ENCODE data around the gene TTYH3. TPM values are rescaled to one million over a fixed set of nuclear protein-coding genes. Genes with fewer than 3 reads are reported as not detected.

The TTYH3 gene
- total and polyA plus RNA-seq, 8 donors = 82.9 to 153 (median 111) TPM

DNA sequence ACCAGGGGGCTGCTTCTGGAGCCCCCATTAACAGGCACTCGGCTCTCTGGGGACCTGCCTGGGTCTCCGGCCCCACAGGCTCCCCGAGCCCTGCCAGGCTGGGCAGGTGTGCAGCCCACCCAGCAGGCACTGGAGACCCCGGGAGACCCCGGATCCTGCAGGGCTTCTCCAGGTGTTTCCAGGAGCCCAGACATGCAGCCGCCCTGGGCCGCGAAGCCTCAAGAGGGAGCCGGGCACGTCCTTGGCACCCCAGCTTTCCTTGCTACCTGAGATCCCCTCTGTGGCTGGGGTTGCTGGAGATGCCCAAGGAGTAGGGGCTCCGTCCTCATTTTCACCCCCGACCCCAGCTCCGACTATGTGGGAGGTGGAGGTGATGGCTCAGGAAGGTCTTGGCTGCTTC is 48.5 kb downstream of the TTYH3 start:
- intact Hi-C loops (cut with DNase I) = loop anchor here in 1 of 2 donors (10.0 kb wide), 2 partner anchors 115 to 225 kb away; no protein-coding TSS in a partner anchor
- Histone ChIP-seq H3K4me3 (no peak overlapping the region), H3K27me3 (peaks cover 0 to 54% of the 10 kb centered on the region in 2 donors), H3K36me3 (no peaks in the 10 kb centered on the region), H3K27ac (no peak overlapping the region), H3K4me1 (peaks cover 0 to 5% of the 10 kb centered on the region in 2 donors), H3K9me3 (no peaks in the 10 kb centered on the region)
- TF ChIP-seq, protein P1, sequence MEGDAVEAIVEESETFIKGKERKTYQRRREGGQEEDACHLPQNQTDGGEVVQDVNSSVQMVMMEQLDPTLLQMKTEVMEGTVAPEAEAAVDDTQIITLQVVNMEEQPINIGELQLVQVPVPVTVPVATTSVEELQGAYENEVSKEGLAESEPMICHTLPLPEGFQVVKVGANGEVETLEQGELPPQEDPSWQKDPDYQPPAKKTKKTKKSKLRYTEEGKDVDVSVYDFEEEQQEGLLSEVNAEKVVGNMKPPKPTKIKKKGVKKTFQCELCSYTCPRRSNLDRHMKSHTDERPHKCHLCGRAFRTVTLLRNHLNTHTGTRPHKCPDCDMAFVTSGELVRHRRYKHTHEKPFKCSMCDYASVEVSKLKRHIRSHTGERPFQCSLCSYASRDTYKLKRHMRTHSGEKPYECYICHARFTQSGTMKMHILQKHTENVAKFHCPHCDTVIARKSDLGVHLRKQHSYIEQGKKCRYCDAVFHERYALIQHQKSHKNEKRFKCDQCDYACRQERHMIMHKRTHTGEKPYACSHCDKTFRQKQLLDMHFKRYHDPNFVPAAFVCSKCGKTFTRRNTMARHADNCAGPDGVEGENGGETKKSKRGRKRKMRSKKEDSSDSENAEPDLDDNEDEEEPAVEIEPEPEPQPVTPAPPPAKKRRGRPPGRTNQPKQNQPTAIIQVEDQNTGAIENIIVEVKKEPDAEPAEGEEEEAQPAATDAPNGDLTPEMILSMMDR (IDR thresholded peaks at IDR 0.05) = no peak
- ATAC-seq (no peak), DNase-seq (no peak)

DNA sequence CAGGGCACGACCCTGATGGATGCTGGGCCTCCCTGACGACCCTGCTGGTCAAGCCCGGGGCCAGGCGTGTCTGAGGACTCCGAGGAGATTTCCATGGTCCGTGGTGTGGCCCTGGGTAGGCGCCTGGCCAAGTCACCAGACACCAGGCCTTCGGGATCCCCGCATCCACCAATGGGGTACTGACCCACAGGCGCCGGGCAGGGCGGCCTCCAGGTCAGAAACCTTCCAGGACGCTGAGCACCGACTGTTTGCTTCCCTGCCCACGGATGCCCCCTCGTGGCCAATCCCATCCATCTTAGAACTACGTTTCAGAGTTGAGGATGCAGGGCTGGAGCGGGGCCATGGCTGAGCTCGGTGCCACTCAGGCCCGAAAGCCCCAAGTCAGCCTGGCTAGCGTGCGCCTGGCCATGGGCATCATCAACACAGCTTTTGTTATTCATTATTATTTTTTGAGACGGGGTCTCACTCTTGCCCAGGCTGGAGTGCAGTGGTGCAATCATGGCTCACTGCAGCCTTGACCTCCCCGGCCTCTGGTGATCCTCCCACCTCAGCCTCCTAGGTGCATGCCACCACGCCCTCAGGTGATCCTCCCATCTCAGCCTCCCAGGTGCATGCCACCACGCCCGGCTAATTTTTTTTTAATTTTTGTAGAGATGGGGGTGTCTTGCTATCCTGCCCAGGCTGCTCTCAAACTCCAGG is 49.2 kb downstream of the TTYH3 start:
- DNase-seq (peak in 3 of 4 donors; percentile 62 to 93 (median 83)), ATAC-seq (peak; percentile 91)
- Histone ChIP-seq H3K9me3 (no peaks in the 10 kb centered on the region), H3K36me3 (no peaks in the 10 kb centered on the region), H3K4me3 (no peak overlapping the region), H3K4me1 (peaks cover 0 to 5% of the 10 kb centered on the region in 2 donors), H3K27ac (no peak overlapping the region), H3K27me3 (peaks cover 0 to 61% of the 10 kb centered on the region in 2 donors)
- intact Hi-C loops (cut with DNase I) = loop anchor here in 1 of 2 donors (10.0 kb wide), 2 partner anchors 116 to 226 kb away; no protein-coding TSS in a partner anchor
- TF ChIP-seq, protein P1 (IDR thresholded peaks at IDR 0.05) = peak; percentile 70 to 80

DNA sequence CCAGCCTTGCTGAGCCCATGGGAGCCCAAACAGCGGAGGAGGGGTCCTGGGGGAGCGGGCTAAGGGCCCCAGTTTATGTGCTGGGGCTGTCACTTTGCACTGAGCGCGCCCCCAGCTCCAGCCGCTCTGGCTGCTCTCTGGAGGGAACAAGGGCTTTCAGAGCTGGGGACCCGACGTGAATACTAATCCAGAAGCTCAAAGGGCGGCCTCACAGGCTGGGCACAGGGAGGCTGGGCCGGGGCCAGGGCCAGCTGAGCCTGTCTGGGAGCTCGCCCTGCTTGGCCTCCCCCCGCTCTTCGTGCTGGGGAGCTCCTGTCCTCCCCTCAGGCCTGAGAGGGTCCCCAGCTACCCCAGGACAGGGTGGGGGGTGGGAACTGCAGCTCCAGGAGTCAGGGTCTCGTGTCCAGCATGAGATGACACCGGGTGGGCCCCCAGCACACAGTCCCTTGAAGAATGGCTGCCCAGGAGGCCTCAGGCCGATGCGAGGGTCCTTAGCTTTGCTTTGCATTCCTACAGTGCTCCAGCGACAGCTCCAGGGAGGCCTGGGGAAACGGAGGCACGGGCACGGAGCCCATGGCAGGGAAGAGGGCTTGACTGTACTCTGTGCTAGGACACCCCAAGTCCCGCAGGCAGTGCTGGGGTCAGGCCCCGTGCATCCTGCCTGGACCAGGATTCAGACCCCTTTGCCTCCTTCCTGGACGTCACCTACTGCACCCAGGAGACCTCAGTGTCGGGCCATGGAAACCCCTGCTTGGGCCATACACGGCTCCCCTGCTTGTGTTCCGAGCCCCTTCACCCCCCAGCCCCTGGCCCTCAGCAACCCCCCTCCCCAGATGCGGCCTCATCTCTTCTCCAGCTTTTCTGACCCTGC is 50.4 kb downstream of the TTYH3 start:
- no peak overlapping the region for H3K4me3 ChIP-seq
- intact Hi-C loops (cut with DNase I) = loop anchor here in 1 of 2 donors (10.0 kb wide), 2 partner anchors 117 to 227 kb away; no protein-coding TSS in a partner anchor
- peaks cover 0 to 5% of the 10 kb centered on the region in 2 donors for H3K4me1 ChIP-seq
- TF ChIP-seq, protein P1 (IDR thresholded peaks at IDR 0.05) = no peak
- no peak for DNase-seq
- no peak overlapping the region for H3K27ac ChIP-seq
- peaks cover 4 to 73% of the 10 kb centered on the region in 2 donors for H3K27me3 ChIP-seq
- ATAC-seq = no peak
- no peaks in the 10 kb centered on the region for H3K9me3 ChIP-seq
- no peaks in the 10 kb centered on the region for H3K36me3 ChIP-seq

DNA sequence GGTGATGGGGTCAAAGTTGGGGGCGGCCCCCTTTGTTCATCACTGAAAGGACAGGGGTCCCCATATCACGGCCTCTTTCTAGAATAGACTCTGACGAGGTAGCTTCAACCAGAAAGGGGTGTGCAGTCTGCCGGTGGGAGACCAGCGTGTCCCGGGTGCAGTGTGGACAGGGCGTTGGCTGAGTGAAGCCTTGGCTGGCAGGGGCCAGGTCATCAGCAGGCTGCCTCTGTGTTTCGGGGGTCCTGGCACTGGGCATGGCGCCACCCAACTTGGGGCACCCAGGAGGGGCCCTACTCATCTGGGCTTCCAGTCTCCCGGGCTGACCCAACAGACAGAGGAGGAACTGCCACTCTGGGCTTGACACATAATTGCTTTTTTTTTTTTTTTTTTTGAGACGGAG is 52.7 kb downstream of the TTYH3 start:
- intact Hi-C loops (cut with DNase I) = loop anchor here in 1 of 2 donors (10.0 kb wide), 2 partner anchors 120 to 230 kb away; no protein-coding TSS in a partner anchor
- TF ChIP-seq, protein P1 (IDR thresholded peaks at IDR 0.05) = no peak
- no peak for DNase-seq
- peaks cover 3 to 23% of the 10 kb centered on the region in 2 donors for H3K4me1 ChIP-seq
- H3K27ac ChIP-seq = no peak overlapping the region
- H3K36me3 ChIP-seq = no peaks in the 10 kb centered on the region
- H3K9me3 ChIP-seq = no peaks in the 10 kb centered on the region
- H3K4me3 ChIP-seq = no peak overlapping the region
- ATAC-seq = no peak
- peaks cover 23 to 87% of the 10 kb centered on the region in 2 donors for H3K27me3 ChIP-seq

Measured in left lung (tissue), 10 donors.